Lung (tissue), 12 donors: ENCODE measurements around the gene NECAB3. TPM values are rescaled to one million over a fixed set of nuclear protein-coding genes. Genes with fewer than 3 reads are reported as not detected.

Experiments used
- ATAC-seq: fragments of 200-7000 bp; cut with Tn5 transposase; one replicate; pipeline ENCODE4 v1.9.1; 2020; ENCODE audit warnings: moderate number of reproducible peaks; ENCODE audit not compliant: insufficient read depth, low FRiP score
- DNase-seq, 3 donors: peaks; one replicate each; pipeline ENCODE4 v3.0.0-alpha.2; 2013 to 2017
- H3K27ac ChIP-seq, 2 donors: one replicate each; pipeline ENCODE4 v1.5.1; 2013; ENCODE audit warnings: mild to moderate bottlenecking in 2 of 2, moderate library complexity in 2 of 2, control low read depth in 1 of 2, inconsistent platforms in 1 of 2, low read depth in 1 of 2, low read length in 1 of 2
- H3K27me3 ChIP-seq, 3 donors: one replicate each; pipeline ENCODE4 v1.5.1; 2013; ENCODE audit warnings: low read length in 2 of 3; ENCODE audit not compliant: control insufficient read depth in 3 of 3, insufficient read depth in 3 of 3
- H3K36me3 ChIP-seq, 4 donors: one replicate each; pipeline ENCODE4 v1.5.1; 2013; ENCODE audit warnings: low read length in 4 of 4, mild to moderate bottlenecking in 1 of 4, moderate library complexity in 1 of 4; ENCODE audit not compliant: control insufficient read depth in 4 of 4, insufficient read depth in 4 of 4
- H3K4me1 ChIP-seq, 5 donors: one replicate each; pipeline ENCODE4 v1.5.1; 2013; ENCODE audit warnings: low read length in 5 of 5, mild to moderate bottlenecking in 2 of 5, moderate library complexity in 1 of 5; ENCODE audit not compliant: control insufficient read depth in 5 of 5, insufficient read depth in 5 of 5
- H3K4me3 ChIP-seq: one replicate; pipeline ENCODE4 v1.5.1; 2013; ENCODE audit warnings: mild to moderate bottlenecking, control low read depth, moderate library complexity
- H3K9ac ChIP-seq, 2 donors: one replicate each; pipeline ENCODE4 v1.5.1; 2013; ENCODE audit warnings: low read length in 2 of 2, control low read depth in 1 of 2; ENCODE audit not compliant: insufficient read depth in 1 of 2
- H3K9me3 ChIP-seq, 4 donors: one replicate each; pipeline ENCODE4 v1.5.1; 2013; ENCODE audit warnings: low read length in 3 of 4, mild to moderate bottlenecking in 1 of 4, moderate library complexity in 1 of 4; ENCODE audit not compliant: control insufficient read depth in 4 of 4, insufficient read depth in 3 of 4
- CTCF ChIP-seq: IDR thresholded peaks from 2 replicates; pipeline ENCODE4 v1.5.1; 2012; ENCODE audit warnings: mild to moderate bottlenecking; ENCODE audit errors: control extremely low read depth, extremely low read depth
- WGBS, 2 donors: extraction: QIAGEN DNeasy Blood & Tissue Kit; methylation state at CpG; one replicate each; pipeline ENCODE4 v1.1.7; 2013; 5-methylcytosine and 5-hydroxymethylcytosine counted together
- polyA plus RNA-seq, 2 donors: library from polyadenylated mRNA; stranded (reverse); fragments of 200-250 nt; gene quantifications; one replicate each; pipeline ENCODE4 v1.2.1, GENCODE V29; 2013
- total RNA-seq, 2 donors: library from RNA; depleted of rRNA in 1 of 2; stranded (reverse); fragments of >200 nt in 1 of 2; gene quantifications; one replicate each; pipeline ENCODE4 v1.2.1, GENCODE V29; 2014 to 2021
- donor health status: control.
- donor health status: control.
- donor health status: Bipolar disorder and iron deficiency.
- donor health status: healthy.
- donor health status: DM: yes; HTN: yes; CAD: no.

NECAB3 gene
- total and polyA plus RNA-seq, 4 donors: 21.2 to 127 (median 72.2) TPM

DNA sequence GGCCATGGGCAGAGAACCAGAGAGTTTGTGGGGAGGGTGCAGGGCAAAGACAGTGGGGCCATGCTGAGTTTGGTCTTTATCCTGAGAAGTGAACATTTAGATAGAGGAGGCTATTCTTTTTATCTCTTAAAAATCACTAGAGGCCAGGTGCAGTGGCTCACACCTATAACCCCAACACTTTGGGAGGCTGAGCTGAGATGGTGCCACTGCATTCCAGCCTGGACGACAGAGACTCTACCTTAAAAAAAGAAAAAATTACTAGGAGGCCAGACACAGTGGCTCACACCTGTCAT, 37.2 kb upstream of the NECAB3 start:
- Histone ChIP-seq H3K9ac (no peak overlapping the region), H3K36me3 (peaks cover 5 to 31% (median 19%) of the 10 kb centered on the region in 4 donors), H3K27ac (no peak overlapping the region), H3K9me3 (no peaks in the 10 kb centered on the region), H3K4me3 (no peak overlapping the region), H3K27me3 (no peaks in the 10 kb centered on the region), H3K4me1 (peaks cover 0 to 13% (median 0%) of the 10 kb centered on the region in 5 donors)
- no peak for TF ChIP-seq CTCF
- ATAC-seq: no peak
- DNase-seq: no peak
- 68 to 92% methylated on average over 1 of the region's 1 CpG for WGBS, 2 donors

- H3K27ac ChIP-seq: no peak overlapping the region
- H3K36me3 ChIP-seq: peaks cover 5 to 31% (median 19%) of the 10 kb centered on the region in 4 donors
- no peak overlapping the region for H3K9ac ChIP-seq
- ATAC-seq (no peak), DNase-seq (no peak)
- 74 to 78% methylated on average over 14 of the region's 14 CpGs for WGBS, 2 donors
- H3K9me3 ChIP-seq: no peaks in the 10 kb centered on the region
- H3K4me3 ChIP-seq: no peak overlapping the region
- no peak for TF ChIP-seq CTCF
- H3K4me1 ChIP-seq: peaks cover 0 to 13% (median 0%) of the 10 kb centered on the region in 5 donors
- H3K27me3 ChIP-seq: no peaks in the 10 kb centered on the region
Measured at GRCh38 chr20:33710681-33711445, 36.6 kb upstream of the NECAB3 start.

GRCh38 chr20:33709905-33710541, 35.8 kb upstream of the NECAB3 start:
- Histone ChIP-seq H3K4me3 (no peak overlapping the region), H3K27me3 (no peaks in the 10 kb centered on the region), H3K4me1 (peaks cover 0 to 13% (median 0%) of the 10 kb centered on the region in 5 donors), H3K27ac (no peak overlapping the region), H3K36me3 (peaks cover 5 to 31% (median 19%) of the 10 kb centered on the region in 4 donors), H3K9ac (no peak overlapping the region), H3K9me3 (no peaks in the 10 kb centered on the region)
- ATAC-seq (peak; percentile 53), DNase-seq (no peak)
- TF ChIP-seq CTCF: no peak
- 76 to 87% methylated on average over 16 of the region's 16 CpGs for WGBS, 2 donors
